HG03060 (cell line): Measurements from ENCODE around the gene SEC14L5.

Experiments used
- ATAC-seq: cut with Tn5 transposase; IDR thresholded peaks from one replicate; pipeline ENCODE4 v1.9.1; 2021; ENCODE audit warnings: low read depth, moderate number of reproducible peaks; ENCODE audit not compliant: unreplicated experiment

Gene SEC14L5

GRCh38 chr16:5062790-5063765 is 104.9 kb downstream of the SEC14L5 start:
- ATAC-seq, result no peak

DNA sequence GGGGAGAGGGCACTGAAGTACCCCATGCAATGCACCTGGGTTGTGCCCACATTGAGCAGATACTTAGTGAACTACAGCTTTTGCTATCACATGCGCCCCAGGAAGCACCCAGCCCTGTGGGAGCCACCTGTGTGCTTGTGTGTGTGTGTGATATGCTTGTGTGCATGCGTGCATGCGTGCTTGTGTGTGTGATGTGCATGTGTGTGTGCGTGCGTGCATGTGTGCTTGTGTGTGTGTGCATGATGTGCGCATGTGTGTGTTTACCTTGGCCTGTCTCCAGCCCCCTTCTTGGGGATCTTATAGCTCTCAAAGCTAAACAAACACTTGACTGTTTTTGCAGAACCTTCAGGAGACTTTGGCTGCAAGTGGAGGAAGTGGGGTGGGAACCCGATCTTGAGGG is 106.8 kb downstream of the SEC14L5 start:
- ATAC-seq, result no peak

GRCh38 chr16:5065326-5065725 is 107.2 kb downstream of the SEC14L5 start:
- ATAC-seq, result no peak

DNA sequence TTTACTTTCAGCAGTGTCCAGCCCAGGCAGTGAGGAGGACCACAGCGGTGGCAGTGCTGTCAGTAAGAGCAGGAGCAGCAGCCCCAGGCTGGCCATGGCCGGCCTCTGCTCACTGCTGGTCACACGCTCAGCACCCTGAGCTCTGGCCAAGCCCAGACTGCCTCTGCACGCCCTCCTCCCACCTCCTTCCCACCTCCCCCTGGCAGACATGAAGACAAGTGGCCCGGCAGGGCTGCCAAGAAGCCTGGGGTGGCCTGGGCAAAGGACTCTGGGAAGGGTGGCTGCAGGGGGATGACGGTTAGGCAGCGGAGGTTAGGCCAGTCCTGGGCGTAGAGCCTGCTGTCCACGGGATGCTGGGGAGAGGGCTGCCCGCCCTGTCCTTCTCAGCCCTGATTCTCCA is 107.7 kb downstream of the SEC14L5 start, which contains the start of gene C16orf89:
Gene C16orf89, minus strand, starts transcription at position 144 of the 400 bp plus-strand sequence. Its CDS starts 48 bp downstream, at position 96.
- no peak for ATAC-seq

GRCh38 chr16:5066511-5066910 is 108.4 kb downstream of the SEC14L5 start:
- ATAC-seq, result no peak
